Measurements from ENCODE around the gene NXPE4. TPM values are rescaled to one million over a fixed set of nuclear protein-coding genes. Genes with fewer than 3 reads are reported as not detected.
"Not testable (repeated sequence)": the region's sequence is repeated elsewhere in the genome, so short reads cannot be mapped to it uniquely, and the experiment has no call there.

NXPE4 gene
- total RNA-seq, 1 donor from 2014 or later: not detected

DNA sequence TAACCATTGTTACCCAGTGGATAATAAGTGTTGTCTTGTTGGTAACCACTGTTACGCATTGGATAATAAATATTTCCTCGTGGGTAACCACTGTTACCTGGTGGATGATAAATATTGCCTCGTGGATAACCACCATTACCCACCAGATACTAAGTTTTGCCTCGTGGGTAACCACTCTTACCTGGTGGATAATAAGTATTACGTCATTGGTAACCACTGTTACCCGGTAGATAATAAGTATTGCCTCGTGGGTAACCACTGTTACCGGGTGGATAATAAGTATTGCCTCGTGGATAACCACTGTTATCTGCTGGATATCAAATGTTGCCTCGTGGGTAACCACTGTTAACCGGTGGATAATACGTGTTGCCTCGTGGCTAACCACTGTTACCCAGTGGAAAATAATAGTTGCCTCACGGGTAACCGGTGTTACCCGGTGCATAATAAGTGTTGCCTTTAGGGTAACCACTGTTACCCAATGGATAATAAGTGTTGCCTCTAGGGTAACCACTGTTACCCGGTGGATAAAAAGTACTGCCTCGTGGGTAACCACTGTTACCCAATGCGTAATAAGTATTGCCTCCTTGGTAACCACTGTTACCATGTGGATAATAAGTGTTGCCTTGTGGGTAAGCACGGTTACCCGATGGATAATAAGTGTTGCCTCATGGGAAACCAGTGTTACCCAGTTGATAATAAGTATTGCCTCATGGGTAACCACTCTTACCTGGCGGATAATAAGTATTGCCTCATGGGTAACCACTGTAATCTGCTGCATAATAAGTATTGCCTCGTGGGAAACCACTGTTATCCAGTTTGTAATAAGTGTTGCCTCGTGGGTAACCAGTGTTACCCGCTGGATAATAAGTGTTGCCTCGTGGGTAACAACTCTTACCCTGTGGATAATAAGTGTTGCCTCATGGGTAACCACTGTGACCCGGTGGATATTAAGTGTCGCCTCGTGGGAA lies 21.9 kb upstream of the NXPE4 start:
- TF ChIP-seq, protein P1, sequence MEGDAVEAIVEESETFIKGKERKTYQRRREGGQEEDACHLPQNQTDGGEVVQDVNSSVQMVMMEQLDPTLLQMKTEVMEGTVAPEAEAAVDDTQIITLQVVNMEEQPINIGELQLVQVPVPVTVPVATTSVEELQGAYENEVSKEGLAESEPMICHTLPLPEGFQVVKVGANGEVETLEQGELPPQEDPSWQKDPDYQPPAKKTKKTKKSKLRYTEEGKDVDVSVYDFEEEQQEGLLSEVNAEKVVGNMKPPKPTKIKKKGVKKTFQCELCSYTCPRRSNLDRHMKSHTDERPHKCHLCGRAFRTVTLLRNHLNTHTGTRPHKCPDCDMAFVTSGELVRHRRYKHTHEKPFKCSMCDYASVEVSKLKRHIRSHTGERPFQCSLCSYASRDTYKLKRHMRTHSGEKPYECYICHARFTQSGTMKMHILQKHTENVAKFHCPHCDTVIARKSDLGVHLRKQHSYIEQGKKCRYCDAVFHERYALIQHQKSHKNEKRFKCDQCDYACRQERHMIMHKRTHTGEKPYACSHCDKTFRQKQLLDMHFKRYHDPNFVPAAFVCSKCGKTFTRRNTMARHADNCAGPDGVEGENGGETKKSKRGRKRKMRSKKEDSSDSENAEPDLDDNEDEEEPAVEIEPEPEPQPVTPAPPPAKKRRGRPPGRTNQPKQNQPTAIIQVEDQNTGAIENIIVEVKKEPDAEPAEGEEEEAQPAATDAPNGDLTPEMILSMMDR (IDR thresholded peaks at IDR 0.05): no peak
- intact Hi-C loops (cut with DNase I): no loop called here
- Histone ChIP-seq H3K27me3 (no peaks in the 10 kb centered on the region), H3K36me3 (no peaks in the 10 kb centered on the region), H3K4me1 (no peaks in the 10 kb centered on the region), H3K9me3 (no peaks in the 10 kb centered on the region), H3K4me3 (no peak overlapping the region), H3K27ac (no peak overlapping the region)
- DNase-seq (ENCODE audit: low spot score in 2 of 2): no peak

DNA sequence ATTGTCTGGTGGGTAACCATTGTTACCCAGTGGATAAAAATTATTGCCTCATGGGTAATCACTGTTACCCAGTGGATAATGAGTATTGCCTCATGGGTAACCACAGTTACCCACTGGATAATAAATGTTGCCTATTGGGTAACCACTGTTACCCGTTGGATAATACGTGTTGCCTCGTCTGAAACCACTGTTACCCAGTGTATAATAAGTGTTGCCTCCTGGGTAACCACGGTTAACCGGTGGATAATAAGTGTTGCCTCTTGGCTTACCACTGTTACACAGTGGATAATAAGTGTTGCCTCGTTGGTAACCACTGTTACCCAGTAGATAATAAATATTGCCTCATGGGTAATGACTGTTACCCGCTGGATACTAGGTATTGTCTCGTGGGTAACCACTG lies 20.9 kb upstream of the NXPE4 start:
- H3K4me3 ChIP-seq: no peak overlapping the region
- DNase-seq (ENCODE audit: low spot score in 2 of 2): no peak
- TF ChIP-seq, protein P1 (IDR thresholded peaks at IDR 0.05): no peak
- intact Hi-C loops (cut with DNase I): no loop called here
- no peak overlapping the region for H3K27ac ChIP-seq
- H3K4me1 ChIP-seq: no peaks in the 10 kb centered on the region
- no peaks in the 10 kb centered on the region for H3K27me3 ChIP-seq
- no peaks in the 10 kb centered on the region for H3K36me3 ChIP-seq
- no peaks in the 10 kb centered on the region for H3K9me3 ChIP-seq

- Histone ChIP-seq H3K27me3 (no peaks in the 10 kb centered on the region), H3K4me3 (no peak overlapping the region), H3K9me3 (no peaks in the 10 kb centered on the region), H3K36me3 (no peaks in the 10 kb centered on the region), H3K4me1 (no peaks in the 10 kb centered on the region), H3K27ac (no peak overlapping the region)
- no peak for DNase-seq (ENCODE audit: low spot score in 2 of 2)
- TF ChIP-seq, protein P1 (IDR thresholded peaks at IDR 0.05): no peak
- intact Hi-C loops (cut with DNase I): no loop called here
These were observed 20.1 kb upstream of the NXPE4 start for GRCh38 chr11:114615448-114616361.

DNA sequence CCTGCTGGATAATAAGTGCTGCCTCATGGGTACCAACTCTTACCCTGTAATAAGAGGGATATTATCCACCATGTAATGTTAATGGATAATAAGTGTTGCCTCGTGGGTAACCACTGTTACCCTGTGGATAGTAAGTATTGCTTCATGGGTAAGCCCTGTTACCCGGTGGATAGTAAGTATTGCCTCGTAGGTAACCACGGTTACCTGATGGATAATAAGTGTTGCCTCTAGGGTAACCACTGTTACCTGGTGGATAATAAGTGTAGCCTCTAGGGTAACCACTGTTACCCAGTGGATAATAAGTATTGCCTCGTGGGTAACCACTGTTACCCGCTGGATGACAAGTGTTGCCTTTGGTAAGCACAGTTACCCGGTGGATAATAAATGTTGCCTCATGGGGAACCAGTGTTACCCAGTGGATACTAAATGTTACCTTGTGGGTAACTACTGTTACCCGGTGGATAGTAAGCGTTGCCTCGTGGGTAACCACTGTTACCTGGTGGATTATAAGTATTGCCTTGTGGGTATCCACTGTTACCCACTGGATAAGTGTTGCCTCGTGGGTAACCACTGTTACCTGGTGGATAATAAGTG lies 18.6 kb upstream of the NXPE4 start:
- no peaks in the 10 kb centered on the region for H3K36me3 ChIP-seq
- intact Hi-C loops (cut with DNase I): no loop called here

DNA sequence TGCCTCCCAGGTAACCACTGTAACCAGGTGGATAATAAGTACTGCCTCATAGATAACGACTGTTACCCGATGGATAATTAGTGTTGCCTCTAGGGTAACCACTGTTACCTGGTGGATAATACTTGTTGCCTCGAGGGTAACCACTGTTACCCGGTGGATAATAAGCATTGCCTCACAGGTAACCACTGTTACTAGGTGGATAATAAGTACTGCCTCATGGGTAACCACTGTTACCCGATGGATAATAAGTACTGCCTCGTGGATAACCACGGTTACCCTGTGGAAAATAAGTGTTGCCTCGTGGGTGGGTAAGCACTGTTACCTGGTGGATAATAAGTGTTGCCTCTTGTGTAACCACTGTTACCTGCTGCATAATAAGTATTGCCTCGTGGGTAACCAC lies 17.5 kb upstream of the NXPE4 start:
- intact Hi-C loops (cut with DNase I); H3K4me3 ChIP-seq; H3K27ac ChIP-seq; DNase-seq (ENCODE audit: low spot score in 2 of 2); H3K4me1 ChIP-seq; H3K9me3 ChIP-seq; H3K27me3 ChIP-seq; H3K36me3 ChIP-seq: not testable (repeated sequence)

More for the DNA sequence above, 18.6 kb upstream of the NXPE4 start:
- no peaks in the 10 kb centered on the region for H3K9me3 ChIP-seq
- no peak overlapping the region for H3K27ac ChIP-seq
- no peaks in the 10 kb centered on the region for H3K4me1 ChIP-seq
- TF ChIP-seq, protein P1 (IDR thresholded peaks at IDR 0.05): no peak
- DNase-seq (ENCODE audit: low spot score in 2 of 2): no peak
- no peaks in the 10 kb centered on the region for H3K27me3 ChIP-seq
- H3K4me3 ChIP-seq: no peak overlapping the region
